AG08395 (cell line): Measurements from ENCODE around the gene RHBDD3.

Experiments
- DNase-seq: peaks from one replicate; pipeline ENCODE4 v3.0.0; 2012; ENCODE audit warnings: mixed read lengths, low spot score

Gene RHBDD3

GRCh38 chr22:29306175-29306834 lies 38.5 kb upstream of the RHBDD3 start, which contains the start of gene GAS2L1:
TSS of gene GAS2L1 (plus strand) at chr22:29306650. CDS start at chr22:29308106, 1,456 bp downstream.
- peak; percentile 93 for DNase-seq

GRCh38 chr22:29305836-29306174 lies 38.0 kb upstream of the RHBDD3 start:
- DNase-seq, result no peak

- no peak for DNase-seq
Observed at GRCh38 chr22:29302681-29303465, 35.1 kb upstream of the RHBDD3 start.

GRCh38 chr22:29302402-29302680 lies 34.6 kb upstream of the RHBDD3 start:
- DNase-seq, result no peak

- no peak for DNase-seq
Observed at GRCh38 chr22:29301716-29302401, 34.1 kb upstream of the RHBDD3 start.

GRCh38 chr22:29300807-29301601 lies 33.2 kb upstream of the RHBDD3 start:
- no peak for DNase-seq

GRCh38 chr22:29300467-29300806 lies 32.7 kb upstream of the RHBDD3 start:
- DNase-seq, result no peak

- DNase-seq, result no peak
Observed at GRCh38 chr22:29299136-29299900, 31.5 kb upstream of the RHBDD3 start.

GRCh38 chr22:29298641-29299040 lies 30.9 kb upstream of the RHBDD3 start:
- no peak for DNase-seq

- no peak for DNase-seq
Observed at GRCh38 chr22:29292379-29292778, 24.6 kb upstream of the RHBDD3 start.

- DNase-seq, result no peak
Observed at GRCh38 chr22:29291215-29291614, 23.4 kb upstream of the RHBDD3 start.

GRCh38 chr22:29290061-29290460 lies 22.3 kb upstream of the RHBDD3 start:
- no peak for DNase-seq

GRCh38 chr22:29288837-29289236 lies 21.1 kb upstream of the RHBDD3 start:
- no peak for DNase-seq

GRCh38 chr22:29284196-29284595 lies 16.4 kb upstream of the RHBDD3 start:
- DNase-seq, result no peak

GRCh38 chr22:29277927-29278326 lies 10.1 kb upstream of the RHBDD3 start:
- no peak for DNase-seq

- DNase-seq, result no peak
Observed at GRCh38 chr22:29275819-29276565, 8.2 kb upstream of the RHBDD3 start.

GRCh38 chr22:29275167-29275566 lies 7.4 kb upstream of the RHBDD3 start:
- no peak for DNase-seq

GRCh38 chr22:29272624-29273023 lies 4.8 kb upstream of the RHBDD3 start:
- no peak for DNase-seq

- DNase-seq, result no peak
Observed at GRCh38 chr22:29270475-29271271, 2.9 kb upstream of the RHBDD3 start.
